Astrocyte of the hippocampus (primary cell): ENCODE results near the gene MGAT5B.

Source experiments
- DNase-seq: peaks from one replicate; pipeline ENCODE4 v3.0.0; 2011; ENCODE audit warnings: low read depth, low spot score

The MGAT5B gene

GRCh38 chr17:76905036-76905435 is 36.8 kb downstream of the MGAT5B start:
- DNase-seq, result no peak

GRCh38 chr17:76905836-76906235 is 37.6 kb downstream of the MGAT5B start:
- no peak for DNase-seq

GRCh38 chr17:76906463-76906862 is 38.3 kb downstream of the MGAT5B start:
- DNase-seq, result no peak

GRCh38 chr17:76907352-76907751 is 39.1 kb downstream of the MGAT5B start:
- no peak for DNase-seq

- DNase-seq, result peak; percentile 78
These were observed 42.0 kb downstream of the MGAT5B start for GRCh38 chr17:76909971-76910760.

- peak; percentile 40 for DNase-seq
These were observed 43.3 kb downstream of the MGAT5B start for GRCh38 chr17:76911299-76912017.

- no peak for DNase-seq
These were observed 44.4 kb downstream of the MGAT5B start for GRCh38 chr17:76912421-76913164.

- DNase-seq, result no peak
These were observed 46.7 kb downstream of the MGAT5B start for GRCh38 chr17:76914937-76915336.

- DNase-seq, result no peak
These were observed 47.8 kb downstream of the MGAT5B start for GRCh38 chr17:76915840-76916510.

- no peak for DNase-seq
These were observed 49.6 kb downstream of the MGAT5B start for GRCh38 chr17:76917829-76918228.

GRCh38 chr17:76918811-76919210 is 50.6 kb downstream of the MGAT5B start:
- DNase-seq, result no peak

GRCh38 chr17:76920364-76921139 is 52.3 kb downstream of the MGAT5B start:
- DNase-seq, result no peak

- DNase-seq, result no peak
These were observed 53.3 kb downstream of the MGAT5B start for GRCh38 chr17:76921340-76922036.

- DNase-seq, result no peak
These were observed 53.9 kb downstream of the MGAT5B start for GRCh38 chr17:76922084-76922483.

GRCh38 chr17:76922967-76923366 is 54.8 kb downstream of the MGAT5B start:
- DNase-seq, result no peak

- no peak for DNase-seq
These were observed 55.3 kb downstream of the MGAT5B start for GRCh38 chr17:76923491-76923890.

- DNase-seq, result no peak
These were observed 56.4 kb downstream of the MGAT5B start for GRCh38 chr17:76924345-76925342.

- no peak for DNase-seq
These were observed 57.3 kb downstream of the MGAT5B start for GRCh38 chr17:76925441-76925891.

- no peak for DNase-seq
These were observed 58.1 kb downstream of the MGAT5B start for GRCh38 chr17:76926237-76926866.
